Spinal cord (tissue), 10 donors: ENCODE results near the gene PRPF8. TPM values are rescaled to one million over a fixed set of nuclear protein-coding genes. Genes with fewer than 3 reads are reported as not detected.

Experiments
- DNase-seq, 6 donors: peaks; one replicate each; pipeline versions ENCODE4 v3.0.0 to v3.0.0-alpha.2; 2013 to 2015; ENCODE audit warnings: low spot score in 6 of 6, low read depth in 4 of 6
- H3K27ac ChIP-seq: one replicate; pipeline ENCODE4 v1.5.1; 2013; ENCODE audit warnings: low read depth, low read length, control low read depth
- H3K27me3 ChIP-seq: one replicate; pipeline ENCODE4 v1.6.1; 2013; ENCODE audit warnings: low read length; ENCODE audit not compliant: control insufficient read depth, insufficient read depth
- H3K36me3 ChIP-seq: one replicate; pipeline ENCODE4 v1.6.1; 2013; ENCODE audit warnings: low read length; ENCODE audit not compliant: control insufficient read depth, insufficient read depth
- H3K4me1 ChIP-seq: one replicate; pipeline ENCODE4 v1.6.1; 2013; ENCODE audit warnings: low read length; ENCODE audit not compliant: control insufficient read depth, insufficient read depth
- H3K4me3 ChIP-seq: one replicate; pipeline ENCODE4 v1.5.1; 2013; ENCODE audit warnings: low read depth, low read length, control low read depth
- H3K9me3 ChIP-seq: one replicate; pipeline ENCODE4 v1.6.1; 2013; ENCODE audit warnings: low read length; ENCODE audit not compliant: control insufficient read depth, insufficient read depth
- WGBS: methylation state at CpG from one replicate; pipeline ENCODE4 v1.1.5; 2013; ENCODE audit warnings: missing lambda C conversion rate; ENCODE audit not compliant: insufficient coverage; 5-methylcytosine and 5-hydroxymethylcytosine counted together
- long read RNA-seq, 4 donors: transcript quantifications; one replicate each; lab custom pipeline, GENCODE V29; 2026
- polyA plus RNA-seq, 2 donors: library from polyadenylated mRNA; unstranded; fragments of 120-200 nt; gene quantifications; one replicate each; pipeline ENCODE4 v1.2.1, GENCODE V29; 2013; ENCODE audit not compliant: insufficient read length in 2 of 2
- total RNA-seq, 2 donors: library from RNA; depleted of rRNA in 1 of 2; stranded (reverse); fragments of 120-200 nt in 1 of 2; fragments of >200 nt in 1 of 2; gene quantifications; one replicate each; pipeline versions ENCODE4 v1.2.3 to v1.2.4, GENCODE V29; 2013 to 2014
- donor health status: healthy.

The PRPF8 gene
- total RNA-seq (100 to 1,000 TPM; 138 to 151 TPM), polyA plus RNA-seq (100 to 1,000 TPM; 254 to 290 TPM)
- long read RNA-seq, donor 1, full-length matches to known transcripts, result 5 of 65 reads
- long read RNA-seq, donor 1, partial matches to known transcripts, result 60 of 65 reads
- long read RNA-seq, donor 1, other reads (novel, unspliced or antisense), result 0 of 65 reads
- long read RNA-seq, donor 2, full-length matches to known transcripts, result 4 of 31 reads
- long read RNA-seq, donor 2, partial matches to known transcripts, result 27 of 31 reads
- long read RNA-seq, donor 2, other reads (novel, unspliced or antisense), result 0 of 31 reads
- long read RNA-seq, donor 3, partial matches to known transcripts, result 32 of 36 reads
- long read RNA-seq, donor 3, other reads (novel, unspliced or antisense), result 0 of 36 reads
- long read RNA-seq, donor 4, full-length matches to known transcripts, result 9 of 77 reads
- long read RNA-seq, donor 4, partial matches to known transcripts, result 68 of 77 reads
- long read RNA-seq, donor 4, other reads (novel, unspliced or antisense), result 0 of 77 reads

DNA sequence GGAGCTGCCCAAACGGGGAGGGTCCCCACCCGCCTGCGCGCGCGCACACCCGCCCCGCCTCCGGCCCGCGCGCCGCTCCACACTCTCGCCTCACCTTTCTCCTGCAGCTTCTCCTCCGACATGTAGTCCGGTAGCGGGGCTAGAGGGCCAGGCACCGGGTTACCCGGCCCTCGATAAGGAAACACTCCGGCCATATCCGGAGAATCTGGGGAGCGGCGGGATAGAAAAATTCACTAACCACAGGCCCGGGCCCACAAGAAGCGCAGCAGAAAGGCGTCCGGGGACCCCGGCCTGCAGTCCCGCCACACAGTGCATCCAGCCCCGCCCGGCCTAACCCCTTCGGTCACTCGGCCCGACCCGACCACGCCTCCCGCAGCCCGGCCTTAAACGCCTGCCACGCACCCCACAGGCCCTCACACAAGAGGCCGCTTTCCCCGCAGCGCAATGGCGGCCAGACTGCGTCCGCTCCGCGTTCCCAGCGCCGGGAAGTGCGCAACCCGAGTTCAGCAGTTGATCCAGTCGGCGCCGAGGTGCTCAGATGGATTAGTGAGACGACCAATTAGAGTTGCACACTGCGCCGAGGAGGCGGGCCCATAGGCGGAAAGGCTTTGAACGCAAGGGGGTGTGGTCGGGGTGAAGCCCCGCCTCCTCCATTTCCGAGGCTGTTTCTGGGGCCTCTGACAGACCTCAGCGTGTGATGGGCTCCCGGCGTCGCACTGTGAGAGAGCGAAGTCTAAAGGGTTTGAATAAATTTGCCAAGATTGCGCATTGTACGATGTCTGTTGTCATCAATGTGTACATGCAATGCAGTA lies at the start of gene PRPF8:
Gene PRPF8 (minus strand): TSS at position 490 of the 812 bp plus-strand sequence. CDS start 296 bp downstream, at position 194.
- Histone ChIP-seq H3K36me3 (peaks cover 36% of the 10 kb centered on the region), H3K27ac (peak within 1 kb of the TSS; percentile 92), H3K4me1 (peaks cover 21% of the 10 kb centered on the region), H3K9me3 (no peaks in the 10 kb centered on the region), H3K4me3 (peak within 1 kb of the TSS; percentile 94), H3K27me3 (no peaks in the 10 kb centered on the region)
- under 1% methylated on average over 66 of the region's 72 CpGs for WGBS
- DNase-seq, result peak; percentile 94 to 100 (median 98)

DNA sequence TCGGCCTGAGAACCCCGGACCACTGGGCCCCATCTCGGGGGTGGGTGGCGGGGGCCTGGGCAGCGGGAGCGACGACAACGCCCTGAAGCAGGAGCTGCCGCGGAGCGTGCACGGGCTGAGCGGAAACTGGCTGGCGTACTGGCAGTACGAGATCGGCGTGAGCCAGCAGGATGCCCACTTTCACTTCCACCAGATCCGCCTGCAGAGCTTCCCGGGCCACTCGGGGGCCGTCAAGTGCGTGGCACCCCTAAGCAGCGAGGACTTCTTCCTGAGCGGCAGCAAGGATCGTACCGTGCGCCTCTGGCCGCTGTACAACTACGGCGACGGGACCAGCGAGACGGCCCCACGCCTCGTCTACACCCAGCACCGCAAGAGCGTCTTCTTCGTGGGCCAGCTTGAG lies 49.1 kb upstream of the PRPF8 start:
- DNase-seq, result no peak
- WGBS, result 93% methylated on average over 29 of the region's 38 CpGs
- Histone ChIP-seq H3K27me3 (no peaks in the 10 kb centered on the region), H3K9me3 (no peaks in the 10 kb centered on the region), H3K36me3 (peaks cover 79% of the 10 kb centered on the region), H3K4me1 (peaks cover 23% of the 10 kb centered on the region), H3K27ac (no peak overlapping the region), H3K4me3 (no peak overlapping the region)

GRCh38 chr17:1732833-1733321 lies 48.2 kb upstream of the PRPF8 start:
- 84% methylated on average over 11 of the region's 11 CpGs for WGBS
- Histone ChIP-seq H3K9me3 (no peaks in the 10 kb centered on the region), H3K36me3 (peaks cover 83% of the 10 kb centered on the region), H3K27ac (no peak overlapping the region), H3K4me1 (peaks cover 23% of the 10 kb centered on the region), H3K27me3 (no peaks in the 10 kb centered on the region), H3K4me3 (no peak overlapping the region)
- no peak for DNase-seq

DNA sequence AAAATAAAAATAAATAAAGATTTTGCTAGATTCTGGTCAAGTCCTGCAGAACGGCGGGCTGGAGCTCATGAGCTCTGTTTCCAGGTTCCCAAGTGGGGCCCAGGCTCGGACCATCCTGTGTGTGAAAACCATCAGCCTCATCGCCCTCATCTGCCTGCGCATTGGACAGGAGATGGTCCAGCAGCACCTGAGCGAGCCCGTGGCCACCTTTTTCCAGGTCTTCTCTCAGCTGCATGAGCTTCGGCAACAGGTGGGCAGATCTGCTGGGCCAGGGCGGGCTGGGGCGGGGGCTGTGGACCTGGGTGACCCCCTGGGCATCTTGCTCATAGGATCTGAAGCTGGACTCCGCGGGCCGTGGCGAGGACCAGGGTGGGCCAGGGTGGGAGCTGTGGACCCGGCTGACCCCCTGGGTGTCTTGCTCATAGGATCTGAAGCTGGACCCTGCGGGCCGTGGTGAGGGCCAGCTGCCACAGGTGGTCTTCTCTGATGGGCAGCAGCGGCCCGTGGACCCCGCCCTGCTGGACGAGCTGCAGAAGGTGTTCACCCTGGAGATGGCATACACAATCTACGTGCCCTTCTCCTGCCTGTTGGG lies 47.7 kb upstream of the PRPF8 start:
- Histone ChIP-seq H3K27ac (no peak overlapping the region), H3K36me3 (peaks cover 83% of the 10 kb centered on the region), H3K4me1 (peaks cover 23% of the 10 kb centered on the region), H3K27me3 (no peaks in the 10 kb centered on the region), H3K4me3 (no peak overlapping the region), H3K9me3 (no peaks in the 10 kb centered on the region)
- 96% methylated on average over 22 of the region's 22 CpGs for WGBS
- DNase-seq, result no peak

DNA sequence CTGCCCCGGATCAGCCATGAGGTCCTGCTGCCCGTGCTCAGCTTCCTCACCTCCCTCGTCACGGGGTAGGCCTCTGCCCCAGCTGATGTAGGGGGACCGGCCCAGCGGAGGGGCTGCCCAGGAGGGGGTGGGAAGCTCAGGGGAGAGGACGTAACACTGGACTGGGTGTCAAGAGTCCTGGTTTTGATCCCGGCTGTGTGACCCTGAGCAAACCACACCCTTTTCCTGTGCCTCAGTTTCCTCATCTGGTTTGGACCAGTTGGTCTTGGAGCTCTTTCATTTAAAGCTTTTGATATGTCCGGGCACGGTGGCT lies 46.5 kb upstream of the PRPF8 start:
- no peak overlapping the region for H3K4me3 ChIP-seq
- H3K27me3 ChIP-seq, result no peaks in the 10 kb centered on the region
- H3K27ac ChIP-seq, result no peak overlapping the region
- H3K4me1 ChIP-seq, result peaks cover 15% of the 10 kb centered on the region
- 85% methylated on average over 4 of the region's 10 CpGs for WGBS
- peaks cover 83% of the 10 kb centered on the region for H3K36me3 ChIP-seq
- no peak for DNase-seq
- H3K9me3 ChIP-seq, result no peaks in the 10 kb centered on the region

DNA sequence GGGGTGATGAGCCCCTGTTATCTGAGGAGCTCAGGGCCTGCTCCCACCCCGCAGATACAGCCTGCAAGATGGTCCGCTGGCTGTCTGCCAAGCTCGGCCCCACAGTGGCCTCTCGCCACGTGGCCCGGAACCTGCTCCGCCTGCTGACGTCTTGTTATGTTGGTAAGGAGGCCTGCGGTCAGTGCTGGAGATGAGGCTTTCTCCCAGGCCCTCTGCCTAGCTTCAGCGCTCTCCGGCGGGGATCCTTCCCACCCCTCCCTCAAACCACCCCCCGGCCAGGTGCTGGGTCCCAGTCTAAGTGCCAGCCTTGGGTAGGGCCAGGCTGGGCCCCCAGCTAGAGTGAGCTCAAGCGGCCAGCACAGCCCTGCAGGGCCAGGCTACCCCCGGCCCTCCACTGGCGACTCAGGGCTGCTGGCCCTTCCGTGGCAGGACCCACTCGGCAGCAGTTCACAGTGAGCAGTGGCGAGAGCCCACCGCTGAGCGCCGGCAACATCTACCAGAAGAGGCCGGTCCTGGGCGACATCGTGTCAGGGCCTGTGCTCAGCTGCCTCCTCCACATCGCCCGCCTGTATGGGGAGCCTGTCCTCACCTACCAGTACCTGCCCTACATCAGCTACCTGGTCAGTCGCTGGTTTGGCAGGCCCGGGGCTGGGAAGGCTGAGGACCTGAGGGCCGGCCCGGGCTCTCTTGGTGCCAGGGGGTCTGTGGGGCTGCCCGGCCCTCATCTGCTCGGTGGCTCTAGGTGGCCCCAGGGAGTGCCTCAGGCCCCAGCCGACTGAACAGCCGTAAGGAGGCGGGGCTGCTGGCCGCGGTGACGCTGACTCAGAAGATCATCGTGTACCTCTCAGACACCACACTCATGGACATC lies 45.9 kb upstream of the PRPF8 start:
- Histone ChIP-seq H3K27ac (peak overlapping the region; percentile 60), H3K36me3 (peaks cover 83% of the 10 kb centered on the region), H3K9me3 (no peaks in the 10 kb centered on the region), H3K27me3 (no peaks in the 10 kb centered on the region), H3K4me1 (peaks cover 19% of the 10 kb centered on the region), H3K4me3 (no peak overlapping the region)
- peak in 2 of 6 donors; percentile 52 to 65 for DNase-seq
- 76% methylated on average over 32 of the region's 40 CpGs for WGBS

- Histone ChIP-seq H3K27ac (peak overlapping the region; percentile 25), H3K4me1 (peaks cover 25% of the 10 kb centered on the region), H3K4me3 (no peak overlapping the region), H3K36me3 (peaks cover 83% of the 10 kb centered on the region), H3K9me3 (no peaks in the 10 kb centered on the region), H3K27me3 (no peaks in the 10 kb centered on the region)
- DNase-seq, result no peak
- WGBS, result 81% methylated on average over 10 of the region's 15 CpGs
Observed at GRCh38 chr17:1729966-1730325, 45.3 kb upstream of the PRPF8 start.

- H3K36me3 ChIP-seq, result peaks cover 66% of the 10 kb centered on the region
- no peak overlapping the region for H3K27ac ChIP-seq
- 89% methylated on average over 24 of the region's 28 CpGs for WGBS
Observed at GRCh38 chr17:1727876-1728630, 43.4 kb upstream of the PRPF8 start.

More at GRCh38 chr17:1727876-1728630, 43.4 kb upstream of the PRPF8 start:
- Histone ChIP-seq H3K9me3 (no peaks in the 10 kb centered on the region), H3K4me1 (peaks cover 36% of the 10 kb centered on the region), H3K27me3 (no peaks in the 10 kb centered on the region), H3K4me3 (no peak overlapping the region)
- DNase-seq, result no peak
